ENCODE data around the gene AXIN1.

DNA sequence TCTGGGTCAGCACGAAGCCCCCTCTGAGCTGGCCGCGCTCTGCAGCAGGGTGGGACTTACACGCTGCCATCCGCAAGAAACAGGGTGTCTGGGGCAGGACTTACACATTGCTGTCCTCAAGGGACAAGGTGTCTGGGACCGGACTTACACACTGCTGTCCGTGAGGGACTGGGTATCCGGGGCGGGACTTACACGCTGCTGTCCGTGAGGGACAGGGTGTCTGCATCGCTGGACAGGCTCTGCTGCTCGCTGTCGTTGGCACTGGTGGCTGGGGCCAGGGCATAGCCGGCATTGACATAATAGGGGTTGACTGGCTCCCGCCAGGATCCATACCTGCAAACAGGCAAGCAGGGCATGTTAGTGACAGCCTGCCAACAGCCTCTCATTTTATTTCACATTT, 38.2 kb downstream of the AXIN1 start:
- TF ChIP-seq TAF1 (IDR thresholded peaks at IDR 0.05; ENCODE audit: borderline replicate concordance, low read depth, low read length) (no peak), POLR2A (IDR thresholded peaks at IDR 0.05; ENCODE audit: low read depth, low read length) (no peak)

Measured in GM12892 (cell line).